ENCODE measurements around the gene EXOSC2. TPM values are rescaled to one million over a fixed set of nuclear protein-coding genes. Genes with fewer than 3 reads are reported as not detected.
A peak's percentile ranks its signal among the peaks of the same experiment; 100 is the strongest.

The EXOSC2 gene
- total and polyA plus RNA-seq, 2 of the 13 experiments (the other 11 are each of a cell fraction or from before 2014, with no cell fraction given) = 27.5 to 63.8 TPM

DNA sequence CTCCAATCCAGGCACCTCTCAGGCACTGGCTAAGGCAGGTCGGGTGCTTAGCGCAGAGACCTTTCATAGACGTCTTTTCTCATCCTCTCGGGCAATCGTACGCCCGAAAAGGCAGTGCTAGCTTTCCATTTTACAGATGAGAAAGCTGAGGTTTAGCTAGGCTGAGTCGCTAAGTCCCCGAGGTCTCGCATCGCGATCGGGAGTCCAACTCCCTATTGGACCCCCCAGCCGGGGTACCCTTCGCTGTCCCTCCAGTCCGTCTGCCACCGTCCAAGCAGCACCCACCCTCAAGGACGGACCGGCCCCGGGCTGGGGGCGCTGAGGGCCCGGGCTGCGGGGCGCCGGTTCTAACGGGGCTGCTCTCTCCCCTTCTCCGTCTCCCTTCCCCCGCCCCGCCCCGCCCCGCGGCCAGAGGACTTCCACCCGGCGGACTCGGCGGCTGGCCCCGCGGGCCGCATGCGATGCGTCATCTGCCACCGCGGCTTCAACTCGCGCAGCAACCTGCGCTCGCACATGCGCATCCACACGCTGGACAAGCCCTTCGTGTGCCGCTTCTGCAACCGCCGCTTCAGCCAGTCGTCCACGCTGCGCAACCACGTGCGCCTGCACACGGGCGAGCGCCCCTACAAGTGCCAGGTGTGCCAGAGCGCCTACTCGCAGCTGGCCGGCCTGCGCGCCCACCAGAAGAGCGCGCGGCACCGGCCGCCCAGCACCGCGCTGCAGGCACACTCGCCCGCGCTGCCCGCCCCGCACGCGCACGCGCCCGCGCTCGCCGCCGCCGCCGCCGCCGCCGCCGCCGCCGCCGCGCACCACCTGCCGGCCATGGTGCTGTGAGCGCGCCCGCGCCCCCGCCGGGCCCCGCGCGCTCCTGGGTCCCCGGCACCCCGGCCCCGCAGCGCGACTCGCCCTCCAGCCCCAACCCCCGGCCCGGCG lies 12.5 kb upstream of the EXOSC2 start (continued):
- TF ChIP-seq EHMT2 (IDR thresholded peaks at IDR 0.05; ENCODE audit: borderline replicate concordance, low read depth, low read length) = no peak
- no peak for TF ChIP-seq IKZF1 (IDR thresholded peaks at IDR 0.05)
- TF ChIP-seq POLR2A (IDR thresholded peaks at IDR 0.05; ENCODE audit: insufficient read depth in 1 of 2, low read depth in 2 of 2, low read length in 2 of 2) = peak; percentile 50 to 78
- no peak for TF ChIP-seq ATRX (CRISPR knock-in tag; IDR thresholded peaks at IDR 0.05; ENCODE audit: borderline replicate concordance)
- TF ChIP-seq ZNF513 (CRISPR knock-in tag; conservative IDR thresholded peaks at IDR 0.05) = no peak
- TF ChIP-seq AKNA (CRISPR knock-in tag; IDR thresholded peaks at IDR 0.05; ENCODE audit: borderline replicate concordance) = peak; percentile 84; the same call in 1 of the 2 replicates
- TF ChIP-seq, protein P1, sequence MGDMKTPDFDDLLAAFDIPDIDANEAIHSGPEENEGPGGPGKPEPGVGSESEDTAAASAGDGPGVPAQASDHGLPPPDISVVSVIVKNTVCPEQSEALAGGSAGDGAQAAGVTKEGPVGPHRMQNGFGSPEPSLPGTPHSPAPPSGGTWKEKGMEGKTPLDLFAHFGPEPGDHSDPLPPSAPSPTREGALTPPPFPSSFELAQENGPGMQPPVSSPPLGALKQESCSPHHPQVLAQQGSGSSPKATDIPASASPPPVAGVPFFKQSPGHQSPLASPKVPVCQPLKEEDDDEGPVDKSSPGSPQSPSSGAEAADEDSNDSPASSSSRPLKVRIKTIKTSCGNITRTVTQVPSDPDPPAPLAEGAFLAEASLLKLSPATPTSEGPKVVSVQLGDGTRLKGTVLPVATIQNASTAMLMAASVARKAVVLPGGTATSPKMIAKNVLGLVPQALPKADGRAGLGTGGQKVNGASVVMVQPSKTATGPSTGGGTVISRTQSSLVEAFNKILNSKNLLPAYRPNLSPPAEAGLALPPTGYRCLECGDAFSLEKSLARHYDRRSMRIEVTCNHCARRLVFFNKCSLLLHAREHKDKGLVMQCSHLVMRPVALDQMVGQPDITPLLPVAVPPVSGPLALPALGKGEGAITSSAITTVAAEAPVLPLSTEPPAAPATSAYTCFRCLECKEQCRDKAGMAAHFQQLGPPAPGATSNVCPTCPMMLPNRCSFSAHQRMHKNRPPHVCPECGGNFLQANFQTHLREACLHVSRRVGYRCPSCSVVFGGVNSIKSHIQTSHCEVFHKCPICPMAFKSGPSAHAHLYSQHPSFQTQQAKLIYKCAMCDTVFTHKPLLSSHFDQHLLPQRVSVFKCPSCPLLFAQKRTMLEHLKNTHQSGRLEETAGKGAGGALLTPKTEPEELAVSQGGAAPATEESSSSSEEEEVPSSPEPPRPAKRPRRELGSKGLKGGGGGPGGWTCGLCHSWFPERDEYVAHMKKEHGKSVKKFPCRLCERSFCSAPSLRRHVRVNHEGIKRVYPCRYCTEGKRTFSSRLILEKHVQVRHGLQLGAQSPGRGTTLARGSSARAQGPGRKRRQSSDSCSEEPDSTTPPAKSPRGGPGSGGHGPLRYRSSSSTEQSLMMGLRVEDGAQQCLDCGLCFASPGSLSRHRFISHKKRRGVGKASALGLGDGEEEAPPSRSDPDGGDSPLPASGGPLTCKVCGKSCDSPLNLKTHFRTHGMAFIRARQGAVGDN (CRISPR knock-in tag; IDR thresholded peaks at IDR 0.05) = peak; percentile 97
- TF ChIP-seq TBX3 (IDR thresholded peaks at IDR 0.05; ENCODE audit: borderline replicate concordance) = no peak
- TF ChIP-seq ZFP82 (CRISPR knock-in tag; IDR thresholded peaks at IDR 0.05; ENCODE audit: borderline replicate concordance) = peak; percentile 40; the same call in 1 of the 2 replicates
- peak; percentile 82; the same call in 1 of the 2 replicates for TF ChIP-seq ZNF773 (CRISPR knock-in tag; IDR thresholded peaks at IDR 0.05; ENCODE audit: borderline replicate concordance)
- no peak; the same call in 1 of the 2 replicates for TF ChIP-seq FOXJ3 (CRISPR knock-in tag; IDR thresholded peaks at IDR 0.05; ENCODE audit: borderline replicate concordance)
- peak; percentile 57; the same call in 1 of the 2 replicates for TF ChIP-seq E2F2 (CRISPR knock-in tag; IDR thresholded peaks at IDR 0.05; ENCODE audit: borderline replicate concordance)
- peak; percentile 26 for TF ChIP-seq TEAD3 (CRISPR knock-in tag; optimal IDR thresholded peaks at IDR 0.05; ENCODE audit: borderline replicate concordance)
- TF ChIP-seq NBN (conservative IDR thresholded peaks at IDR 0.05) = no peak
- 0 out of 2 replicates have a peak, but pooled peaks have one; percentile 80 for TF ChIP-seq ZNF367 (CRISPR knock-in tag; IDR thresholded peaks at IDR 0.05; ENCODE audit: borderline replicate concordance)
- peak; percentile 54; the same call in 1 of the 2 replicates for TF ChIP-seq ZNF768 (CRISPR knock-in tag; IDR thresholded peaks at IDR 0.05)
- no peak for TF ChIP-seq SIX4 (CRISPR knock-in tag; IDR thresholded peaks at IDR 0.05)
